CD4-positive, CD25-positive, alpha-beta regulatory T cell (primary cell): ENCODE measurements around the gene SAMD8. TPM values are rescaled to one million over a fixed set of nuclear protein-coding genes. Genes with fewer than 3 reads are reported as not detected.

Source experiments
- ATAC-seq, 2 donors: fragments of 150-1000 bp; cut with Tn5 transposase; one replicate each; pipeline ENCODE4 v1.10.0; 2021; ENCODE audit warnings: low read depth in 2 of 2, moderate number of reproducible peaks in 2 of 2, moderate library complexity in 1 of 2
- DNase-seq, 3 donors: peaks; one replicate each; pipeline versions ENCODE4 v3.0.0 to v3.0.0-alpha.2; 2012 to 2022; ENCODE audit warnings: mixed read lengths in 1 of 3
- H3K27ac ChIP-seq: one replicate; pipeline ENCODE4 v1.7.0; 2013; ENCODE audit warnings: mild to moderate bottlenecking, low read length; ENCODE audit not compliant: insufficient read depth, poor library complexity, severe bottlenecking
- H3K27me3 ChIP-seq: one replicate; pipeline ENCODE4 v1.7.0; 2013; ENCODE audit warnings: low read length; ENCODE audit not compliant: control insufficient read depth, insufficient read depth
- H3K36me3 ChIP-seq: one replicate; pipeline ENCODE4 v1.7.0; 2013; ENCODE audit warnings: mild to moderate bottlenecking, low read length, moderate library complexity; ENCODE audit not compliant: control insufficient read depth, insufficient read depth
- H3K4me1 ChIP-seq: 2 replicates; pipeline ENCODE4 v1.7.0; 2013; ENCODE audit warnings: mild to moderate bottlenecking, low read length; ENCODE audit not compliant: insufficient read depth, control insufficient read depth, poor library complexity, severe bottlenecking
- H3K4me3 ChIP-seq: one replicate; pipeline ENCODE4 v1.7.0; 2013; ENCODE audit warnings: low read depth, mild to moderate bottlenecking, low read length, moderate library complexity
- H3K9me3 ChIP-seq, 2 experiments: 1 replicate in 1 of 2; 2 replicates in 1 of 2; pipeline ENCODE4 v1.7.0; 2013; ENCODE audit warnings: low read length in 2 of 2, mild to moderate bottlenecking in 1 of 2, moderate library complexity in 1 of 2; ENCODE audit not compliant: control insufficient read depth in 2 of 2
- H3K27ac Mint-ChIP-seq, 3 donors: one replicate each; pipeline ENCODE4 v1.8.0; 2020 to 2022; ENCODE audit warnings: mild to moderate bottlenecking in 3 of 3, mixed read lengths in 3 of 3, moderate library complexity in 2 of 3
- H3K27me3 Mint-ChIP-seq: one replicate; pipeline ENCODE4 v1.8.0; 2022; ENCODE audit warnings: mild to moderate bottlenecking, mixed read lengths
- H3K36me3 Mint-ChIP-seq: one replicate; pipeline ENCODE4 v1.8.0; 2020; ENCODE audit warnings: mixed read lengths
- H3K4me1 Mint-ChIP-seq, 4 donors: one replicate each; pipeline ENCODE4 v1.8.0; 2020 to 2022; ENCODE audit warnings: mixed read lengths in 4 of 4, mild to moderate bottlenecking in 1 of 4
- H3K4me3 Mint-ChIP-seq, 4 donors: one replicate each; pipeline ENCODE4 v1.8.0; 2020 to 2022; ENCODE audit warnings: mild to moderate bottlenecking in 4 of 4, mixed read lengths in 4 of 4, moderate library complexity in 3 of 4
- H3K9me3 Mint-ChIP-seq, 7 donors: one replicate each; pipeline ENCODE4 v1.8.0; 2020 to 2022; ENCODE audit warnings: mixed read lengths in 7 of 7, mild to moderate bottlenecking in 3 of 7, moderate library complexity in 2 of 7
- polyA plus RNA-seq, 4 donors: library from polyadenylated mRNA; unstranded; fragments of 300-500 nt; fragmentation: Illumina TruSeq; gene quantifications; one replicate each; pipeline ENCODE4 v1.2.3, GENCODE V29; 2021
- total RNA-seq: library from RNA; stranded (reverse); gene quantifications from one replicate; pipeline ENCODE4 v1.2.3, GENCODE V29; 2022

Gene SAMD8
- total and polyA plus RNA-seq, 5 donors from 2014 or later, result 6.5 to 36.9 (median 8.0) TPM

DNA sequence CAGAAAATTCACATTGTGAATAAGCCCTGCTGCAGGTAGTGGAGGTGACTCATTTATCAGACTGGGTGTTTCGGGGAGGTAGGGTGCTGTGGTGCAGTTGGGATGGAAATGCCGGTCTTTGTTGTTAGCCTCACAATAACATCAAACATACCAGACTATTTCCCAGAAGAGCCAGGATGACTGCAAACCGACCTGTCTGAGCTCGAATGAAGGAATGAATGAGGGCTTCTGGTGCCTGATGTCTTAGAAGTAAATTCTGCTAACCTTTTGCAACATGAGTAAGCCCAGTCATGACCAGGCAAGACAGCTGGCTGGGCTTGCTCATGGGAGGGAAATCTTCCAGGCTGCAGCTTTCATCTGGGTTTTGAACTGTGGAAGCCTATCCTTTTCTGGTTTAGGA, 96.7 kb downstream of the SAMD8 start:
- Mint-ChIP-seq H3K4me1 (peaks cover 15 to 25% (median 18%) of the 10 kb centered on the region in 4 donors), H3K4me3 (peak overlapping the region; percentile 50 to 93 (median 65)), H3K27ac (peak overlapping the region in 1 of 3 donors; percentile 98), H3K27me3 (peaks cover 9% of the 10 kb centered on the region), H3K36me3 (peaks cover 3% of the 10 kb centered on the region), H3K9me3 (peaks cover 0 to 1% (median 0%) of the 10 kb centered on the region in 7 donors)
- Histone ChIP-seq H3K27ac (no peak overlapping the region), H3K9me3 (no peaks in the 10 kb centered on the region), H3K4me3 (no peak overlapping the region), H3K36me3 (peaks cover 6% of the 10 kb centered on the region), H3K4me1 (peaks cover 29% of the 10 kb centered on the region), H3K27me3 (no peaks in the 10 kb centered on the region)
- ATAC-seq, result no peak
- peak in 1 of 3 donors; percentile 15 for DNase-seq

DNA sequence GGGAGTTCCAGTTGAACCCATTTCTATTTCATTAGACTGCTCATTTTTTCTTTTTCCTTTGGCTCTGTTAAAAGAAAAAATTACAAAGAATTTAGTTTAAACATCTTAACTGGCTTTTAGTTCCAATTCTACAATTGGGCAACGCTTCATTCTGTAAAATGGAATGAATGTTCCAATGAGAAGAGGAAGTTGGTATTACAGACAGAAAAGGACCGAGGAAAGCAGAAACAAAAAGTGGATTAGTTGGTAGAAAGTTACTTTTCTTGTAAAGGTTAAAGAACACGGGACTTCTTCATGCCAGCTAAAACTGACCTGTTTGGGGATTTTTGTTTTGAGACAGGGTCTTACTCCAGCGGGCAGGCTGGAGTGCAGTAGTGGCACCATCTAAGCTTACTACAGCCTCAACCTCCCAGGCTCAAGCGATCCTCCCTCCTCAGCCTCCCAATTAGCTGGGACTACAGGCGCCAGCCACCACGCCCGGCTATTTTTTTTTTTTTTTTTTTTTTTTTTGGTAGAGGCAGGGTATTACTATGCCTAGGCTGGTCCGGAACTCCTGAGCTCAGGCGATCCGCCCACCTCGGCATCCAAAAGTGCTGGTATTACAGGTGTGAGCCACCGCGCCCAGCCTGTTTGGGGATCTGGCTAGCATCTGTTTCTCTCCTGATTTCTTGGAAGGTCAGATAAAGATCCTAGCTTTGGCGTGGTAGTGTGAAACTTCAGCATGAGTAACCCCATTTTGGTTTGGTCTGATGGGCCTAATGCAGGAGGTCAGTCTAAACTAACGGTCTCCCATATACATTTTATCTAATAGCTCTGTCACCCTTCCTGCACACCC, 97.8 kb downstream of the SAMD8 start:
- ATAC-seq, result no peak

DNA sequence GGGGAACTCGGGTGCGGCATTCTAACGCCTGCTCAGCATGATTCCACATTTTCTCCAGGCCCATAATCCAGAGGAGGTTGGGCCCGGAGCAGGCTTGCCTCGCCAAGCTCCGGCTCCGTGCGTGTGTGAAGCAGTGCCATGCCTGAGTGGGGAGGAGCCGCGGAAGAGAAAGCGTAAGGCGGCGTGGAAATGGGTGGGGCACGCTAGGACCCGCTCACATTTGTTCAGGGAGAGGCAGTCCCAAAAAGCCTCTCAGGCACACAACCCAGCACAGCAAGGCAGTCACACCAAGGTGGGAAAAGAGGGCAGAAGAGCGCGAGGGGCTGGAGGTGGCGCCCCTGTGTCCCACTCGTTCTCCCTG, 98.4 kb downstream of the SAMD8 start:
- Histone ChIP-seq H3K36me3 (peaks cover 20% of the 10 kb centered on the region), H3K27ac (peak overlapping the region; percentile 98), H3K4me1 (peaks cover 29% of the 10 kb centered on the region), H3K4me3 (peak overlapping the region; percentile 80), H3K27me3 (no peaks in the 10 kb centered on the region), H3K9me3 (no peaks in the 10 kb centered on the region)
- H3K4me1 Mint-ChIP-seq, result peaks cover 16 to 30% (median 21%) of the 10 kb centered on the region in 4 donors
- ATAC-seq, result peak; percentile 70 to 74
- peak overlapping the region; percentile 92 to 99 (median 97) for H3K4me3 Mint-ChIP-seq
- peaks cover 8% of the 10 kb centered on the region for H3K36me3 Mint-ChIP-seq
- peak; percentile 67 to 93 (median 83) for DNase-seq
- peak overlapping the region; percentile 98 to 100 (median 100) for H3K27ac Mint-ChIP-seq
- peaks cover 9% of the 10 kb centered on the region for H3K27me3 Mint-ChIP-seq
- H3K9me3 Mint-ChIP-seq, result no peaks in the 10 kb centered on the region

More for the DNA sequence above, 97.8 kb downstream of the SAMD8 start:
- Mint-ChIP-seq H3K36me3 (peaks cover 8% of the 10 kb centered on the region), H3K27me3 (peaks cover 9% of the 10 kb centered on the region), H3K4me3 (peak overlapping the region; percentile 92 to 99 (median 97)), H3K9me3 (peaks cover 0 to 1% (median 0%) of the 10 kb centered on the region in 7 donors), H3K27ac (peak overlapping the region; percentile 98 to 100 (median 100)), H3K4me1 (peaks cover 16 to 30% (median 21%) of the 10 kb centered on the region in 4 donors)
- Histone ChIP-seq H3K27me3 (no peaks in the 10 kb centered on the region), H3K4me1 (peaks cover 29% of the 10 kb centered on the region), H3K36me3 (peaks cover 15% of the 10 kb centered on the region), H3K9me3 (no peaks in the 10 kb centered on the region), H3K27ac (peak overlapping the region; percentile 98), H3K4me3 (peak overlapping the region; percentile 80)
- no peak for DNase-seq

DNA sequence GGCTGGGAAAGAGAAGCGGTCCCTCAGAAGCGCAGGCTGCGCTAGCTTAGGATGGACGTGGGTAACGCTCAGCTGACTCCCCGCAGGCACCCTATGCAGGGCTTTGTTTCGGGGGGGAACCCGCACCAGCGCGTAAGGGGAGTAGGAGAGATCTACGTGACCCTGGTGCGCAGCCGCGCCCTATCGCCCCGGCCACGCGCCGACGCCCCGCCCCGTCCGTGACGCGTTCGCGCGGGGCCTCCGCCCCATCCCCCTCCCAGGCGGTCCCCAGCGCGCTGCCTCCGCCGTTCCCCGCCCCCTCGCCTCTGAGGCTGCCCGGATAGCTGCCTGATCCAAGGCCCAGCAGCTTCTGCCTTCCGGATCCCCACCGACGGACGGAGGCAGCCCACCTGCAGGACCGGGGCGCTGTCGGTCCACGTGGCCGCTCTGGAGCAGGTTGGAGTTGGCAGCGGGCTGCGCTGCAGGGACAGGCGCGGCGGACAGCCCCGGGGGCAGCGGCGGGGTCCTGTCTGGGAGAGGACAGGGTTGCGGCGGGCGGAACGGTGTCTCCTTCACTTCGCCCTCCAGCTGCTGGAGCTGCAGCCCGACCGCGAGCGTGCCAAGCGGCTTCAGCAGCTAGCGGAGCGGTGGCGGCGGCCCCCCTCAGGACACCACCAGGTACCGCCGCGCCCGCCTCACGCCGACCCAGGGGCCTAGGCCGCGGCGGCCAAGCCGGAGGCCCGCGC, 99.0 kb downstream of the SAMD8 start, which contains the start of gene VDAC2:
TSS of gene VDAC2 (plus strand) at position 515 of the 725 bp plus-strand sequence. CDS start 363 bp downstream, outside the sequence.
- Histone ChIP-seq H3K36me3 (peaks cover 23% of the 10 kb centered on the region), H3K27me3 (no peaks in the 10 kb centered on the region), H3K9me3 (no peaks in the 10 kb centered on the region), H3K4me1 (peaks cover 29% of the 10 kb centered on the region), H3K27ac (peak within 1 kb of the TSS; percentile 98), H3K4me3 (peak within 1 kb of the TSS; percentile 95)
- Mint-ChIP-seq H3K4me3 (peak within 1 kb of the TSS; percentile 96 to 99 (median 97)), H3K27ac (peak within 1 kb of the TSS; percentile 98 to 100 (median 100)), H3K27me3 (peaks cover 9% of the 10 kb centered on the region), H3K36me3 (peaks cover 8% of the 10 kb centered on the region), H3K4me1 (peaks cover 16 to 30% (median 21%) of the 10 kb centered on the region in 4 donors), H3K9me3 (no peaks in the 10 kb centered on the region)
- ATAC-seq (peak; percentile 88 to 89), DNase-seq (peak; percentile 92 to 98 (median 92))

DNA sequence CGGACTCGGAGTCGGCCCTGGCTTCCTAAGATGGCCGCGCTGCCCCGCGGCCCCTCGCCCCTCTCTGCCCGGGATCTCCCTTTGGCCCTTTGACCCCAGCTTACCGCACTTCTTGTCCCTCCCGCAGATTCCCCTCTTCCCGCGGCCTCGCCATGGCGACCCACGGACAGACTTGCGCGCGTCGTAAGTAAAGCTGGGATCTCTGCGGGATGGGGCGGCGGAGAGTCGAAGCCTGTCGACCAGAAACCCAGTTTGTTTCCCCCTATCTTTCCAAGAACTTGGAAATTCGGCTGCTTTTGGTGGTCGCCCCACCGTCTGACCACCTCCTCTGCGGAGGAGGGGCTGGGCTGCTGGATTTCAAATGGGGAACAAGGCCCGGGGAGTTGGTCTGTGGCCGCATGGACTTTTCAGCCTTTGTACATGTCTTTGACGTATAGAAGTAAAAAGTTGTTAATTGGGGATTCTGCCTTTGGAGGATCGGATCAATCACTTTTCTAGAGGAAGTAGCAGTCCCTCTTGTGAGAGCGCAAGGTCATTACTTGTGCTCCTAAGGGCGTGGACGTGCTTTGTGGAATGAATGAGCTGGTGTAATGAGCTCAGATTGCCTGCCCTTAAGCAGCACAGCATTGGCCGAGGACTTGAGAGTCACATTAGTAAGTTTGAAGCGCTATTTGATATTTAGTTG, 99.7 kb downstream of the SAMD8 start:
- Histone ChIP-seq H3K36me3 (peaks cover 28% of the 10 kb centered on the region), H3K4me1 (peaks cover 31% of the 10 kb centered on the region), H3K9me3 (no peaks in the 10 kb centered on the region), H3K27me3 (no peaks in the 10 kb centered on the region), H3K4me3 (peak overlapping the region; percentile 95), H3K27ac (peak overlapping the region; percentile 98)
- Mint-ChIP-seq H3K27ac (peak overlapping the region; percentile 94 to 100 (median 98)), H3K36me3 (peaks cover 13% of the 10 kb centered on the region), H3K4me1 (peaks cover 16 to 34% (median 25%) of the 10 kb centered on the region in 4 donors), H3K27me3 (peaks cover 9% of the 10 kb centered on the region), H3K9me3 (no peaks in the 10 kb centered on the region), H3K4me3 (peak overlapping the region; percentile 96 to 99 (median 97))
- DNase-seq (peak; percentile 5 to 55 (median 14)), ATAC-seq (no peak)

DNA sequence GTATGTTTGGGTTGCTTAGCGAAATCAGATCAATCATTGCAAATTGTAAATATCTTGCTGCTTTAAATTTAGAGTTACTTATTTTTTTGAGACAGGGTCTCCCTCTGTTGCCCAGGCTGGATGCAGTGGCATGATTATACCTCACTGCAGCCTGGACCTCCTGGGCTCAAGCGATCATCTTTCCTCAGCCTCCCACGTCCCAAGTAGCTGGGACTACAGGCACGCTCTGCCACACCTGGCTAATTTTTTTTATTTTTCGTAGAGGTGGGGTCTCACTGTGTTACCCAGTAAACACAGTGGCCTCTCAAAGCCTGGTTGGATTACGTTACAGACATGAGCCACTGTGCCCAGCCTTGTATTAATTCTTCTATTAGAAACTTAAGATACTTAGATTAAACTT, 100.9 kb downstream of the SAMD8 start:
- Histone ChIP-seq H3K27ac (peak overlapping the region; percentile 98), H3K27me3 (no peaks in the 10 kb centered on the region), H3K9me3 (no peaks in the 10 kb centered on the region), H3K36me3 (peaks cover 40% of the 10 kb centered on the region), H3K4me3 (peak overlapping the region; percentile 95), H3K4me1 (peaks cover 37% of the 10 kb centered on the region)
- ATAC-seq (no peak), DNase-seq (no peak)
- H3K36me3 Mint-ChIP-seq, result peaks cover 20% of the 10 kb centered on the region
- H3K4me1 Mint-ChIP-seq, result peaks cover 16 to 42% (median 32%) of the 10 kb centered on the region in 4 donors
- peak overlapping the region in 2 of 3 donors; percentile 98 to 100 for H3K27ac Mint-ChIP-seq
- H3K27me3 Mint-ChIP-seq, result peaks cover 9% of the 10 kb centered on the region
- peak overlapping the region; percentile 83 to 99 (median 97) for H3K4me3 Mint-ChIP-seq
- H3K9me3 Mint-ChIP-seq, result no peaks in the 10 kb centered on the region

DNA sequence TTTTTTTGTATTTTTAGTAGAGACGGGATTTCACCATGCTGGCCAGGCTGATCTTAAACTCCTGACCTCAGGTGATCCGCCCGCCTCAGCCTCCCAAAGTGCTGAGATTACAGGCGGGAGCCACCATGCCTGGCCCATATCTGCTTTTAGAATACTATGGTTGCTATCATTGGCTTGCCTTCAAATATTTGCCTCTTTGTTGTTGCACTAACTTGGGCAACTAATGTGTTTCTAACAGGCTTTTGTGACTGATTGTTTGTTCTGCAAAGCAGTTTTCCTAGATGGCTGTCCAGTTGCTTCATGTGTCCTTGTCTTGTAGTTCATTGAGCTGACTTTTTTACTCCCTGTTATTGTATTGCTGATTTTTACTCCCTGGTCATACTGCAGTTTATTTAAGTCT, 108.8 kb downstream of the SAMD8 start:
- Histone ChIP-seq H3K4me1 (peaks cover 28% of the 10 kb centered on the region), H3K27ac (no peak overlapping the region), H3K9me3 (no peaks in the 10 kb centered on the region), H3K4me3 (no peak overlapping the region), H3K36me3 (peaks cover 87% of the 10 kb centered on the region), H3K27me3 (no peaks in the 10 kb centered on the region)
- Mint-ChIP-seq H3K4me3 (no peak overlapping the region), H3K36me3 (peaks cover 57% of the 10 kb centered on the region), H3K9me3 (no peaks in the 10 kb centered on the region), H3K4me1 (peaks cover 9 to 62% (median 48%) of the 10 kb centered on the region in 4 donors), H3K27me3 (no peaks in the 10 kb centered on the region), H3K27ac (peak overlapping the region in 1 of 3 donors; percentile 16)
- DNase-seq (no peak), ATAC-seq (no peak)
